Endothelial cell of hepatic sinusoid (primary cell): ENCODE results near the gene GPR68.
"Not testable (repeated sequence)": the region's sequence is repeated elsewhere in the genome, so short reads cannot be mapped to it uniquely, and the experiment has no call there.

Source experiments
- in situ Hi-C: cut with HindIII; loops from 2 replicates; pipeline ENCODE4 v1.10.0; 2017; ENCODE audit warnings: low sequenced_read_pairs

The GPR68 gene

DNA sequence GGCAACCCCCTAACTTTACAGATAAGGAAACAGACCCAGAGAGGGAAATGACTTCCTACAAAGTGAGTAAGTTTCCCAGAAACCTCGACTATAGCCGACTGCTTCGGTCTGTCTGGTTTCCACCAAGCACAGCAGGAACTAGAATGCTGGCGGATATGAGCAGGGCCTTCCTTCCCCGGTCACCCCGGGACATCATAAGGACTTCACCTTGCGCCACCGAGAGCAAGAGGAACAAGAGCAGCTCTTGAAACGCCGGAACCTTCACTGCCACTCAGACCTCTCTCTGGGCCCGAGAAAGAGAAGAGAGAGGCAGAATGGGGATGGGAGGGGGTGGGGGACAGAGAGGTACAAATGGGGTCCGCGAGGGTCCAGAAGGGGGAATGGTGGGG, 29.4 kb upstream of the GPR68 start:
- in situ Hi-C loops: no loop called here

DNA sequence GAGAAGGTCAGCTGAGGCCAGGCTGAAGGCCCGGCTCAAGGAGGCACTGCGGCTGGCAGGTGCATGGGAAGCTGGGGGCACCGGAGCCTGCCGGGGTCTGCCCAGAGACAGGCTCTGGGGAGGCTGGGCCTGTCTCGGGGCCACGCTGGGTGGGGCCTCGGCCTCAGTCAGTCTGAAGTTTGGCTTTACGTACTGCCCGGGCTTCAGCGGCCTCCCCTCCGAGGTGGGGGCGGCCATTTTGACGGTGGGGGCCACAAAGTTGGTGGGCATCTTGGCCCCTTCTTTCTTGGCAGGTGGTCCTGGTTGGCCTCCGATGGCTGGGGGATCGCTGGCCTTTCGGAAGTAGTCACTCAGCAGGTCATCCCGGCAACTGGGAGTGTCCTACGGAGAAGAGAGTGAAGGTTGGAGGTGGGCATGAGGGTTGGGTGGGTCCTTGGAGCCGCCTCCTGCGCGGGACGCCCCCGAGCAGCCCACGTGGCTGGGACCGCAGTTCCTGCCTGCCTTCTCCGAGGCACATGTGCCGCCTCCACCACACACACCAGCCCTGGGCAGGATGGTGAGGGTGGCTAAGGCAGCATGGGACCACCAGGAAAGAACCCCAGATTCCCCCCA, 28.9 kb upstream of the GPR68 start:
- in situ Hi-C loops: no loop called here

DNA sequence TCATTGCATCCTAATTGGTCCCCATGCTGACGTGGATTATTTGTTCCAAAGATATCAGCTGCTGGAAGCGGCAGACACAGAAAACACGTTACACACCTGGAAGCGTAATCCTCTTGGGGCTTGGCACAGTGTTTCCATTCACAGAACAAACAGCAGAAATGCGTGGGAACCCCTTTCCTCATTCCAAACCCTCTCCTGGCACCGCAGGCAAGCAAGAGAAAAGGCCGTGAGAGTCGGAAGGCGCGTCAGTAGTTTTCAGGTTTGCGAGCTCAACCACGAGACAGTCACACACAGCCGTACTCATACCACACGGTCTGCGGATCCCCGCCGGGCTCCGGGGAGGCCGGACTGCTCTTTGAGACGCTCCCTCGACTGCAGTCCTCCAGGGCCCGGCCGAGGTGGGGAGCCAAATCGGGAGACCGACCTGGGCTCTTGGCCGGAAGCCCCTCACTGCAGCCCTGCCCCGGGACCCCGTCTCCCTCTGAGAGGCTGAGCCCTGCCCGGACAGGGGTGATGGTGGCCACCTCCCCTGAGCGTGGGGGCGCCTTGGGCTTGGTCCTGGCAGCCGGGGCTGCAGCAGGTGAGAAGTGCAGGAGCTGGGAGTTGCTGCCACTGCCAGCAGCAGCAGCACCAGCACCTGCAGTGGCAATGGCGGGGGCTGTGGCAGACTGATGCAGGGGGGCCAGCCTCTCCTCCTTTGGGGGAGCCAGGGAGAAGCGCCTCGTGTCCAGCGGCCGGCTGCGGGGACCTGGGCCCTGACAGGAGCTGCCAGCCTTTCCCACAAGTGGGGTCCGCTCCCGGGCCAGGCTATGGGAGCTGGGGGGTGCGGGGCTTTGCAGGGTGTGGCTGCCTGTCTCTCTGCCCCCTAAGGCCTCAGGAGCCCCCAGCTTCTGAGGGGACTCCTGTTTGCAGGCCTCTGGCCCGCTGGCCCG, 28.1 kb upstream of the GPR68 start:
- in situ Hi-C loops: no loop called here

DNA sequence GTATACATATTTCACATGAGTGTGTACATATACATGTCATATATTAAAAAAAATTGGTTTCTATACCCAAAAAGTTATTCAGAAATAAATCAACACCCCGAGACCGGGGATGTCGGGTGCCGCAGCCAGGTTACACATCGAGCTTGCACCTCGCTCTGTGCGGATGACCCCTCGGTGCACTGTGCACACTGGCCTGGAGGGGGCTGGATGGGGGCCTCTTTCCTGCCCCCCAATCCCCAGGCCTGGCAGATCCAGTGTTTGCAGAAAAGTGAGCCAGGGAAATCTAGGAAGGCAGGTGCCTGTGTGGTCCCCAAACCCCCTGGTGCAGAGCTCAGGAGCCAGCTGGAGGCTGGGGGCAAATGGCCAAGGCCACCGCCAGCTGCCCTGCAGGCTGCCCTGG, 27.1 kb upstream of the GPR68 start:
- in situ Hi-C loops: no loop called here

DNA sequence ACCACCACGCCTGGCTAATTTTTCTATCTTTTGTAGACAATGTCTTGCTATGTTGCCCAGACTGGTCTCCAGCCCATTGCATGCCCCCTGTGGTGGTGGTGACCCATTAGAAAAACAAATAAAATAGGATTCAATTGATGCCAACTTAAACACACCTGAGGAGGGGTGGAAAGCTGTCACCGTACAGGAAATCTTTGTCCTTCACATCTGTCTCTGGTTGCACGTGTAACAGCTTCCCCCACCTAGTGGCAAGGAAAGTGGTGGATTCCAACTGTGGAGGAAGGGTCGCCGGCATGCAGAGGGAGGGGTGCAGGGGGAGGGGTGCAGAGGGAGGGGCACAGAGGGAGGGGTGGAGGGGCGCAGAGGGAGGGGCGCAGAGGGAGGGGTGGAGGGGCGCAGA, 26.1 kb upstream of the GPR68 start:
- in situ Hi-C loops: no loop called here

DNA sequence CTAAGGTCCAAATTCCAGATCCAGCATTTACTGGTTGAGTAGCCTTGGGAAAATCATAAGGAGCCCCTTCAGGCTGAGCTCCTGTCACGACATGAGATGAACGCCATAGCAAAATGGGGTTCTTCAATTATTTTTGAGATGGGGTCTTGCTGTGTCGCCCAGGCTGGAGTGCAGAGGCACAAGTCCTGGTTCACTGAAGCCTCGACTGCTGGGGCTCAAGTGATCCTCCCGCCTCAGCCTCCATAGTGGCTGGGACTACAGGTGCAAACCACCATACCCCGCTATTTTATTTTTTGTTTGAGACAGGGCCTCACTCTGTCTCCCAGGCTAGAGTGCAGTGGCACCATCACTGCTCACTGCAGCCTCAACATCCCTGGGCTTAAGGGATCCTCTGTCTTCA, 25.7 kb upstream of the GPR68 start:
- in situ Hi-C loops: no loop called here

DNA sequence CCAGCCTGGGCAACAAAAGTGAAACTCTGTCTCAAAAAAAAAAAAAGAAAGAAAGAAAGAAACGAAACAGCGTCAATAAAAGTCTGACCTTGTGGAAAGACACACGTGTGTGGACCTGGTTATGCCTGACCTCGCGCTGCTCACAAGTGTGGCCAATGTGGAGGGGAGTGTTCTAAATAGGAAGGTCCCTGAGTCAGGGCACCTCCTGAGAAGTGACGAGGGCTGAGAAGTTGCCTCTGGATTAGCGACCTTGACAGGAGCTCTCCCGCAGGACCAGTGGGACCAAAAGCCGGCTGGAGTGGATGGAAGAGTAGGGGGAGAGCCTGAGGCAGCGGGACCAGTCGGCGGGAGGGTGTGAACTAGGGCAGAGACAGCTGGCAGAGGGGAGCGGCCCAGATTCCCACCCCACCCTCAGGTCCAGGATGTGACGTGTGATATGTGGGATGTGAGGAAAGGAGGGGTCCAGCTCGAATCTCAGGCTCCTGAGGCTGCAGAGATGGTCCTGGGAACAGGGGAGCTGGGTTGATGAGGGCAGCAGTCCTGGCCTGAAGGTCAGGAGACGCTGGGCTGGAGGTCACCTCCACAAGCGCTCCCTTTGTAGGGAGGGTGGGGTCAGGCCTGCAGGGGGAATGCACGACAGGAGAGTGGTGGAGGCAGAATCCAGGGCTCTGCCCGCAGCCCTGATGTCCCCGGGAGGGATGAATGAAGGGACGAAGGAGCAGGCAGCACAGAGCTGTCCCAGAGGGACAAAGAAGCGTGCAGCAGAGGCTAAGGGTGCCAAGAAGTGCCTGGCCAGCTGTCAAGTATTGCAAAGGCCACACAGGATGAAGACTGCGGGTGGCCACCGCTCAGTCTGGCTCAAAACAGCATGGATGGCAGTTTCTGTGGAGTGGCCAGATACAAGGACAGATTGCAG, 24.8 kb upstream of the GPR68 start:
- in situ Hi-C loops: no loop called here

DNA sequence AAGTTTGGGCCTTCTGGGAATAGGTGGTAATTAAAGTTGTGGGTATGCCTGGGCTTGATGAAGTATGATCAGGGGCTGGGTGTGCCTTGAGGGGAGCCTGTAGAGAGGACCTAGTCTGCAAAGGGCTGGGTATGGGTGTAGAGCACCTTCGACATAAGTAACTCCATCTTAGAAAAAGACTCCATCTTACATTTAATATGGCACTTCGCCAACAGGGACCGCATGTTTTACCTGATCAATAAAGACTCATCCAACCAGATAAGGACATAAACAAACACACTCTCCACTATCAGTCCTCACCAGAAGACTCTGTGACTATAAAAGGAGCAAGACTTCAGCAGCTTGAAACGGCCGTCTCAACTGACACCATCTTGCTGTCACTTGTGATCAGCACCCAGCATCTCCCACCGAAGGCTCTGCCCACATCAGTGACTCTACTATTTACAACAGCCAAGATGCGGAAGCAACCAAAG, 23.5 kb upstream of the GPR68 start:
- in situ Hi-C loops: no loop called here

DNA sequence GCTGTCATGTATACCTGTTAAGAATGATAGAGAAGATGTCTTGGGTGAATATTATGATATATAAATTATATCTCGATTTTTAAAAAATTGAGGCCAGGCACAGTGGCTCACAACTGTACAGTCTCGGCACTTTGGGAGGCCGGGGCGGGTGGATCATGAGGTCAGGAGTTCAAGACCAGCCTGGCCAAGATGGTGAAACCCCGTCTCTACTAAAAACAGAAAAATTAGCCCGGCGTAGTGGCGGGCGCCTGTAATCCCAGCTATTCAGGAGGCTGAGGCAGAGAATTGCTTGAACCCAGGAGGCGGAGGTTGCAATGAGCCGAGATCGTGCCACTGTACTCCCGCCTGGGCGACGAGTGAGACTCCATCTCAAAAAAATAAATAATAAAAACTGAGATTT, 21.8 kb upstream of the GPR68 start:
- in situ Hi-C loops: not testable (repeated sequence)

DNA sequence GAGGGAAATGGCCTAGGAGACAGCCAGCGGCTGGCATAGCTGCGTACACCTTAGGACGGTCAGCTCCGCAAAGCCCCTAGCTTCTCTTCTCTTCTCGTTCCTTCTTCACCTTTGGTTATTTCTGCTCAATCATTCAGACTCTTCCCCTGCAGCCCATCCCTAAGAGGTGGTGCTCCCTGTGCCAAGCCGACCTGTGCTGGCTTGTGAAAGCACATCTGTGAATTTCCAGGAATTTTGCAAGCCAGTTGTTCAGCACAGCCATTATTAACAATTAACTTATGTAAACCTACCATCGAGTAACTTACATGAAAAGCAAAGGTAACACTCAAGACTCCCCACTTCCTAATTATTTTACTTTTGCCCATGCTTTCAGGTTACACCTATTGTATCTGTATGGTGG, 20.9 kb upstream of the GPR68 start:
- in situ Hi-C loops: no loop called here

DNA sequence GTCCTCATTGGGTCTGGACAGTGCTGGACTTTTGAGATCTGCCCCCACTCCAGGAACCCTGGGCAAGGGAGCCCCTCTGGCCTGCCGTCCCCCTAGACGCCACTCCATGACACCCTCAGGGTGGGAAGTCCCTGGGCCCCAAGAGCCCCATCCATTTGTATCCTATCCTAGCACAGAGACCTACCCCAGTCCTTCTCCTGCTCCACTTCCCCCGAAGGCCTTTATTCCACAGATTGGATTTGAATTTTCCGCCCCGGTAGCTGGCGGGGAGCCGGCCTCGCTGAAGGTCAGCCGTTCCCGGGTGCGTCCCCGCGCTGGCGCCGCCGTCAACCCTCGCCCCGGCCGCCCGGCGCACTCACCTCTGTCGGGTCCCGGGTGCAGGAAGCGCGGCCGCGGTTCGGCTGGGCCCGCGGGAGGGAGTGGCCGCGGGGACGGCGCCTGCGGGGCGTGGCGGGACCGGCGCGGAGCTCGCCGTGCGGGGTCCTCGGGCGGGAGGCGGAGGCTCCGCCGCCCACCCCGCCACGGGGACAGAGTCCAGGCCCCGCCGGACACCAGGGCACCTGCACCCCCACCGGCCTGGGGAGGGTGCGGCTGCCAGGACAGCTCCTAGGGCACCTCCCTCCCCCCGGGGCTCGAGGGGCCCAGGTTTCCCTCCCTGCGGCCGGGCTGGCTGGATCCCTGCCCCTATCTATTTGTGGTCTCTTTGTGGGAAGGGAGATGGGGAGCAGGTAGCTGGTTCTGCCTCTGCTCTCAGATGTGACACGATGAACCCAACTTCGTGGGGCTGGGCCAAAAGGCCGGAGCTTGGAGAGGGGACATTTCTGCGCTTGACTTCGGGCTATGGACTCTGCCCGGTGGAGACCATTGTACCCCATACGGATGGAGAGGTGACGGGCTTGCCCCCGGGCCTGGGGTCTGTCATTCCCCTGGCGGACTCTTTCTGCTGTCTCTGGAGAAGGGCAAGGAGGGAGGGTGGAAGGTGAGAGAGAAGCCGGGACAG, 19.9 kb upstream of the GPR68 start:
- in situ Hi-C loops: no loop called here

DNA sequence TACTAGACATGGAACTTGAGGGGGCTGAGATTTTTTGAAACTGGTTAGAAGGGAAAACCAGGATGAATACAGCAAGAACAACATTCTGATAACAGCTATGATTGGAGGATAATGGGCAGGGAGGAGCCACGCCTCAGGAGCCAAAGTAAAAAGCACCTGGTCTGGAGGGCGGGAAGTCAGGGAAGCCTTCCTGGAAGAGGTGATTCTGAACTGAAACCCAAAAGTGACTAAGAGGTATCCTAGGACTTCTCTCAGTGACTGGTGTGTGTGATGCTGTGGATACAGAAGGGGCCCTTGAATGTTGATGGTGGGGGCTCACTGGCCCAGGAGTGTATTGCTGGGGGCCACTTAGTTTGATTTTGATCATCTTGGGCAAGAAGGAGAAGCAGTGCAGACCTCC, 18.8 kb upstream of the GPR68 start:
- in situ Hi-C loops: no loop called here

DNA sequence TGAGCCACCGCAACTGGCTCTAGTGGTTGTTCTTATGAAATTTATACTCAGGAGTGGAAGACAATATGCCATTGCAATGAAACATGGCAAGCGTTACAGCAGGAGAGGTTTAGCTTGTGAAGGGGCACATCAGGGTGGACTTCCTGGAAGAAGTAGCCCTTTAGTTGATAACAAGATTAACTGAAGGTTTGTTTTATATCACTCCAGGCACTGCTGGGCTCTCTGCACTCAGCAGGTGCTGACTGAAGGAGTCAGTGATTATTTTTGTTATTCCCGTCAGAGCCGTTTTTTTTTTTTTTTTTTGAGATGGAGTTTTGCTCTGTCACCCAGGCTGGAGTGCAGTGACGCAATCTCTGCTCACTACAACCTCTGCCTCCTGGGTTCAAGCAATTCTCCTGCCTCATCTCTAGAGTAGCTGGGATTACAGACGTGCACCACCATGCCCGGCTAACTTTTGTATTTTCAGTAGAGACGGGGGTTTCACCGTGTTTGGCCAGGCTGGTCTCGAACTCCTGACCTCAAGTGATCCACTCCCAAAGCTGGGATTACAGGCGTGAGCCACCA, 17.6 kb upstream of the GPR68 start:
- in situ Hi-C loops: no loop called here

DNA sequence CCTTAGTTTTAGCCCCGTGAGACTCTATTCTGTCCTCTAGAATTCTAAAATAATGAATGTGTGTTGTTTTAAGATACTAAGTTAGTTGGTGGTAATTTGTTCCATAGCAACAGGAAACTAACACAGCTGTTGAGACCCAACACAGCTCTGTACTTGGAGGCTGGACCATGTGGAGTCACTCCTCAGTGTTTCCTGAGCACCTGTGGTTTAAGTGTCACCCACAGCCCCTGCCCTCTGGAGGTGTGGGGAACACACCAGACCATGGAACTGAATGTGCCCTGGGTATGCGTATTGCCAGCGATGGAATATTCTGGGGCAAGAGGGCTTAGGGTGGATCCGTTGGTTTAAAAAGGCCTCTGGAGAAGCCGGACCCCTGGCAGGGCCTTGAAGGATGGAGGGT, 16.6 kb upstream of the GPR68 start:
- in situ Hi-C loops: no loop called here

DNA sequence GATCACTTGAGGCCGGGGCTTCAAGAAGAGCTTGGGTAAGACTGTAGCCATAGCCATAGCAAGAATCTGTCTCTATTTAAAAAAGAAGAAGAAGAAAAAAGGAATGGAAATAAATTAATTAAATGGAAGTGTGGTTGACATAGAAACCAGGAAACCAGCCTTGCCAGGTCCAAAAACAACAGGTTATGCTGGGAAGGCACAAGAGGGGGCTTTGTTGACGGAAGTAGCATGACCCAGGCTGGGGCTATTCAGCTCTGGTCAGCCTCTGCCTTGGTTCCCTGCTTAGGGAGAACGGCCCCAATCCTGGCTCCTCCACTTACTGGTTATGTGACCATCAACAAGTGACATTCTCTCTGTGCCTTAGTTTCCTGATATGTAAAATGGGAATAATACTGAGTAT, 14.4 kb upstream of the GPR68 start:
- in situ Hi-C loops: no loop called here

DNA sequence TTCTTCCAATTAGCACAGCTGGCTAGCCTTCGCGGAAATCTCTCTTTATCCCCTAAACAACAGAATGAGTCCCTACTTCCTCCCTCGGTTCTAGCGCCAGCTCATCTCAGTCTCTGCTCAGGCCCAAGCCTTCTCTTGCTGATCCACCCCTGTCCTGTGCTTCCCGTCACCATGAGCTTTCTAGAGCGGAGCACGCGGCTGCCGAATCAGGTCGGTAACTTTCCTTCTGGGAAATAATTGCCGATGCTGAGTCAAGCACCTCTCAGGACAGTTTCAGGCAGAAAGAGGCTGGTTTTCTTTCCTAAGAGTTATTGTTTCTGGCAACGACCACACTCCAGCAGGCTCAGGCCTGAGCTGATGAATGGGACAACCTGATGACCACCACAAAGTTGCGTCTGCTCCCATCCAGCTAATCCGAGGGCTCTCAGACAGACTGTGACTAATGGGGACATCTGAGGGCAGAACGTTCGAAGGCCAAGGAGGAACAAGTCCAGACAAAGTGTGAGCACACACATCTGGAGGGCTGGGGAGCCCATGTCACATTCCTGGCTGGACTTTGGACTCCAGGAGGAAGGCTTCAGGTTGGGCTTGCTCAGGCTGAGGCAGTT, 13.6 kb upstream of the GPR68 start:
- in situ Hi-C loops: no loop called here

DNA sequence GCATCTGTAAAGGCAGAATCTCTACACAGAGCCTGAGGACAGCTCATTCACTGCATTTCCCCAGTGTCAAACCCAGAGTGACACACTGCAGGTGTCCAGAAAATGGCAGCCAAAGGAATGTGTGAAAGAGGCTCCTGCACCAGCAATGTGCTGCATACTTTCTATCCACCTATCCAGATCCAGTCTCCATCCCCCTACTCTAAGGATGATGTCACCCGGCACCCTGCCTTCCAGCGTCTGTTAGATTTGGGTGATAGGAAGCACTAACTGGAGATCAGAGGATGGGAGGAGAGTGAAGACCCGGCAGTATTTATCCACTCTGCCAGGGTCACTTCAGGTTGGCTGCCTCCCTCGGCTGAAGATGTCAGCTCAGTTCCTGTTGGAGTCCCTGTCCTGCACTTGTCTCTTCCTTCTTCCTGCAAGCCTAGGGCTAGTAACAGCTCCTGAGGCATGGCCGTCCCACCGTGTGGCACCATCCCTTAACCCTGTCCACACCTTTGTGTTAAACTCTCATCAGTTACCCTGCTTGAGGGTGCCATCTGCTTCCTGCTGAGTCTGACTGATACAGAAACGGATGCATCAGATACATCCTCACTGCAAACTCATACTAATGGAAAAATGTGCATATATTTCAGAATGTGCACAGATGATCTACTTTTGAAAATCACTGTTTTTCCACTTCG, 13.0 kb upstream of the GPR68 start:
- in situ Hi-C loops: no loop called here

DNA sequence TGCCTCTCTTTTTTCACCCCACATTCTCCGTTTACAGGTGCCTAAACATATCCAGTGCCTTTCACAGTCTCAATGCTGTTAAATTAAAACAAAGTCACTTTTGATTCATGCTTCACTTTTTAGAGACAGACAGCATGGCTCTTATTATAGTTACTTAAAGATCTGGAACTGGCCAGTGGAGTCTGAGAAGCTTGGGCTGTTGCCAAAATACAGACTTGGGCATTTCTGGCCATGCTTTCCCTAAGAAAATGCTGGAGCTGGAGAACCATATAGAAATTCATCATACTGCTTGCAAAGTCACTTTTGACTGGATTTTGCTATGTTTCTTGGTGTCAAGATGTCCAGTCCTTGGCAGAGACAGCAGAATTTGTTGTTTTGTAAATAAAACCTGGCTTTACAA, 12.2 kb upstream of the GPR68 start:
- in situ Hi-C loops: no loop called here
